Measurements from ENCODE around the gene UNK.

DNA sequence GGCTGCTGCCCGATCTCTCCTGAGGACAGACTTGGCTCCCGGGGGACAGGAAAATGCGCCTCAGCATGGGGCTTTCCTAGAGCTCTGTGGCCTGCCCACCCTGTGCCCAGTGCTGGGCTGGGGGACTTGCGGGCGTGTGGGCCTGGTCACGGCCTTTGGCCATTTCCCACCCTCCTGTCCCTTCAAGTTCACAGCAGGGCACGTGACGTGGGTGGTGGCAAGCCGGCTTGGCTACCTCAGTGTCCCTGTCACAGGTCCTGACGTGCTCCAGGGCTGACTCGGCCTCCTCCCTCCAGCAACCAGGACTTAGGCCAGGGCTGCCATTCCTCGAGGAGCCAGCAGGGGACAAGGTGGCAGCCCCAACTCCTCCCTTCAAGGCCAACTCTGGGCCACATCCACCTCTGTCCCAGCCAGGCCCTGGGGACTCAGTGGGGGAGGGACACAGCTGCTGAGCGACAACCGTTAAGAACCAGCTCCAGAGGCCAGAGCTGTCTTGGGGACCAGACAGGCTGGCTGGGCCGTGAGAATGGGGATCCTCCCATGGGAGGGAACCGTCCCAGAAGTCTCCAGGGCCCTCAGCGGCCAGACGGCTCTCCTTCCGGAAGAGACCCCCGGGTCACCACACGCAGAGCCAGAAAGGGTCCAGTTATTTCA, 60.6 kb downstream of the UNK start:
- TF ChIP-seq, protein P1, sequence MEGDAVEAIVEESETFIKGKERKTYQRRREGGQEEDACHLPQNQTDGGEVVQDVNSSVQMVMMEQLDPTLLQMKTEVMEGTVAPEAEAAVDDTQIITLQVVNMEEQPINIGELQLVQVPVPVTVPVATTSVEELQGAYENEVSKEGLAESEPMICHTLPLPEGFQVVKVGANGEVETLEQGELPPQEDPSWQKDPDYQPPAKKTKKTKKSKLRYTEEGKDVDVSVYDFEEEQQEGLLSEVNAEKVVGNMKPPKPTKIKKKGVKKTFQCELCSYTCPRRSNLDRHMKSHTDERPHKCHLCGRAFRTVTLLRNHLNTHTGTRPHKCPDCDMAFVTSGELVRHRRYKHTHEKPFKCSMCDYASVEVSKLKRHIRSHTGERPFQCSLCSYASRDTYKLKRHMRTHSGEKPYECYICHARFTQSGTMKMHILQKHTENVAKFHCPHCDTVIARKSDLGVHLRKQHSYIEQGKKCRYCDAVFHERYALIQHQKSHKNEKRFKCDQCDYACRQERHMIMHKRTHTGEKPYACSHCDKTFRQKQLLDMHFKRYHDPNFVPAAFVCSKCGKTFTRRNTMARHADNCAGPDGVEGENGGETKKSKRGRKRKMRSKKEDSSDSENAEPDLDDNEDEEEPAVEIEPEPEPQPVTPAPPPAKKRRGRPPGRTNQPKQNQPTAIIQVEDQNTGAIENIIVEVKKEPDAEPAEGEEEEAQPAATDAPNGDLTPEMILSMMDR (IDR thresholded peaks at IDR 0.05): peak; percentile 37 to 75 (median 65)
- TF ChIP-seq POLR2A (IDR thresholded peaks at IDR 0.05): no peak
